A549 (cell line): ENCODE data around the gene GNA12. TPM values are rescaled to one million over a fixed set of nuclear protein-coding genes. Genes with fewer than 3 reads are reported as not detected.

ENCODE experiments used
- ATAC-seq, 2 experiments: fragments of 200-7000 bp in 1 of 2; fragments of >200 bp in 1 of 2; cut with Nextera tagmentation in 1 of 2; cut with Tn5 transposase in 1 of 2; 3 replicates each; pipeline versions ENCODE4 v1.8.0 to v1.9.1; 2018 to 2020; ENCODE audit warnings: mild to moderate bottlenecking in 1 of 2, moderate library complexity in 1 of 2
- CTCF ChIA-PET: fragments of 300-600 bp; sonication (Branson Sonifier 250); formaldehyde crosslinking; extraction: SDS; loops from one replicate; lab custom pipeline; 2021; ENCODE audit warnings: antibody characterized with exemption, inconsistent platforms; lab: Yijun Ruan, JAX
- POLR2A ChIA-PET: fragments of 350-600 bp; formaldehyde crosslinking; extraction: SDS; loops from one replicate; lab custom pipeline; 2021; ENCODE audit warnings: antibody characterized with exemption, inconsistent platforms; lab: Yijun Ruan, JAX
- DNase-seq, 2 experiments: peaks; one replicate each; pipeline versions ENCODE4 v3.0.0 to v3.0.0-alpha.2; 2011 to 2016; ENCODE audit warnings: low read depth in 1 of 2, low spot score in 1 of 2
- FAIRE-seq: peaks from 2 replicates; lab custom pipeline; 2011; peaks lifted over from hg19 to GRCh38; lab: Jason Lieb, UNC
- H3K27ac ChIP-seq, 2 experiments: fragments of >200 bp; sonication (Bioruptor Twin); formaldehyde crosslinking; 3 replicates each; pipeline ENCODE4 v1.5.1; 2016 to 2017
- H3K4me1 ChIP-seq: fragments of >200 bp; sonication (Bioruptor Twin); formaldehyde crosslinking; 3 replicates; pipeline ENCODE4 v1.6.1; 2016
- H3K4me2 ChIP-seq: fragments of >200 bp; sonication (Bioruptor Twin); formaldehyde crosslinking; 3 replicates; pipeline ENCODE4 v1.6.1; 2016
- H3K4me3 ChIP-seq: fragments of >200 bp; sonication (Bioruptor Twin); formaldehyde crosslinking; 3 replicates; pipeline ENCODE4 v1.5.1; 2016
- H3K9me3 ChIP-seq: fragments of >200 bp; sonication (Bioruptor Twin); formaldehyde crosslinking; 3 replicates; pipeline ENCODE4 v1.6.1; 2016
- CBX8 ChIP-seq: fragments of 200-600 bp; sonication (generic); IDR thresholded peaks from 2 replicates; pipeline ENCODE4 v1.6.1; 2016
- CEBPB ChIP-seq, 2 experiments: fragments of >200 bp in 1 of 2; sonication (Bioruptor Twin) in 1 of 2; formaldehyde crosslinking in 1 of 2; IDR thresholded peaks; 2 replicates each; pipeline ENCODE4 v1.6.1; 2012 to 2016
- ESRRA ChIP-seq: fragments of 150-350 bp; IDR thresholded peaks from 2 replicates; pipeline ENCODE4 v1.6.1; 2014; ENCODE audit warnings: mild to moderate bottlenecking, low read length, borderline replicate concordance
- FOSL2 ChIP-seq, 2 experiments: fragments of 450-650 bp in 1 of 2; fragments of >200 bp in 1 of 2; sonication (Bioruptor Twin) in 1 of 2; formaldehyde crosslinking; IDR thresholded peaks; 2 replicates each; pipeline versions ENCODE4 v1.5.0 to v1.6.1; 2016 to 2020; ENCODE audit warnings: mild to moderate bottlenecking in 1 of 2, moderate library complexity in 1 of 2
- GATA3 ChIP-seq: IDR thresholded peaks from 2 replicates; pipeline ENCODE4 v1.6.1; 2012; ENCODE audit warnings: borderline replicate concordance
- HEYL ChIP-seq: fragments of 250-450 bp; sonication (Bioruptor Pico); IDR thresholded peaks from 2 replicates; pipeline ENCODE4 v1.8.0; 2021; ENCODE audit warnings: mild to moderate bottlenecking, moderate library complexity
- HOXA7 ChIP-seq: fragments of 250-450 bp; sonication (Bioruptor Pico); IDR thresholded peaks from 2 replicates; pipeline ENCODE4 v1.5.0; 2020; ENCODE audit warnings: mild to moderate bottlenecking, moderate library complexity
- HOXB5 ChIP-seq: fragments of 250-450 bp; sonication (Bioruptor Pico); IDR thresholded peaks from 2 replicates; pipeline ENCODE4 v1.5.0; 2020; ENCODE audit warnings: mild to moderate bottlenecking, moderate library complexity
- JUNB ChIP-seq: fragments of >200 bp; sonication (Bioruptor Twin); formaldehyde crosslinking; IDR thresholded peaks from 2 replicates; pipeline ENCODE4 v1.6.1; 2016
- MAZ ChIP-seq: fragments of 150-350 bp; IDR thresholded peaks from 2 replicates; pipeline ENCODE4 v1.6.1; 2014; ENCODE audit warnings: antibody characterized with exemption, low read depth, low read length, borderline replicate concordance
- POLR2AphosphoS2 ChIP-seq: conservative IDR thresholded peaks from 2 replicates; pipeline ENCODE4 v1.6.1; 2012; ENCODE audit warnings: low read length, improper control_type of control experiment, inconsistent platforms
- RAD21 ChIP-seq, 2 experiments: fragments of >200 bp in 1 of 2; sonication (Bioruptor Twin) in 1 of 2; formaldehyde crosslinking in 1 of 2; IDR thresholded peaks in 1 of 2; conservative IDR thresholded peaks in 1 of 2; 2 replicates in 1 of 2; 3 replicates in 1 of 2; pipeline ENCODE4 v1.6.1; 2012 to 2018; ENCODE audit warnings: inconsistent platforms in 1 of 2
- RCOR1 ChIP-seq: fragments of 150-350 bp; IDR thresholded peaks from 2 replicates; pipeline ENCODE4 v1.6.1; 2014; ENCODE audit warnings: antibody characterized with exemption, low read length, low read depth
- RFX5 ChIP-seq: fragments of 450-650 bp; IDR thresholded peaks from 2 replicates; pipeline ENCODE4 v1.7.1; 2014; ENCODE audit warnings: antibody characterized with exemption, mild to moderate bottlenecking, moderate library complexity
- ZNF302 ChIP-seq: fragments of 250-450 bp; sonication (Bioruptor Pico); IDR thresholded peaks from 2 replicates; pipeline ENCODE4 v1.9.0; 2021; ENCODE audit warnings: inconsistent platforms, mild to moderate bottlenecking, moderate library complexity
- WGBS: methylation state at CpG from one replicate; pipeline ENCODE4 v1.1.6; 2017; ENCODE audit errors: missing lambda C conversion rate; 5-methylcytosine and 5-hydroxymethylcytosine counted together
- polyA plus RNA-seq, 4 experiments: library from polyadenylated mRNA; depleted of rRNA in 3 of 4; stranded (reverse); fragments of >200 nt; fragmentation: RNase III in 1 of 4; extraction: RNeasy Plus Mini Kit Qiagen cat#74134 plus additional on column Dnase treatment in 1 of 4; gene quantifications; 2 replicates in 3 of 4; 3 replicates in 1 of 4; pipeline ENCODE4 v1.2.3, GENCODE V29; 2011 to 2017
- TF ChIP-seq, protein P1 (sequence below): fragments of 450-650 bp; IDR thresholded peaks from 2 replicates; pipeline ENCODE4 v1.6.1; 2014; ENCODE audit warnings: antibody characterized with exemption
- TF ChIP-seq, protein P2 (sequence below): fragments of 150-350 bp; IDR thresholded peaks from 2 replicates; pipeline ENCODE4 v1.6.1; 2014; ENCODE audit warnings: low read depth, mild to moderate bottlenecking, low read length
- TF ChIP-seq, protein P3 (sequence below): IDR thresholded peaks from 2 replicates; pipeline ENCODE4 v1.6.1; 2012
- TF ChIP-seq, protein P4 (sequence below): fragments of 250-450 bp; sonication (Bioruptor Pico); IDR thresholded peaks from 2 replicates; pipeline ENCODE4 v1.5.0; 2020; ENCODE audit warnings: low read depth, mild to moderate bottlenecking, moderate library complexity

The GNA12 gene
- polyA plus RNA-seq, 2 of the 4 experiments (the other 2 are of a cell fraction): 33.0 to 43.7 TPM

DNA sequence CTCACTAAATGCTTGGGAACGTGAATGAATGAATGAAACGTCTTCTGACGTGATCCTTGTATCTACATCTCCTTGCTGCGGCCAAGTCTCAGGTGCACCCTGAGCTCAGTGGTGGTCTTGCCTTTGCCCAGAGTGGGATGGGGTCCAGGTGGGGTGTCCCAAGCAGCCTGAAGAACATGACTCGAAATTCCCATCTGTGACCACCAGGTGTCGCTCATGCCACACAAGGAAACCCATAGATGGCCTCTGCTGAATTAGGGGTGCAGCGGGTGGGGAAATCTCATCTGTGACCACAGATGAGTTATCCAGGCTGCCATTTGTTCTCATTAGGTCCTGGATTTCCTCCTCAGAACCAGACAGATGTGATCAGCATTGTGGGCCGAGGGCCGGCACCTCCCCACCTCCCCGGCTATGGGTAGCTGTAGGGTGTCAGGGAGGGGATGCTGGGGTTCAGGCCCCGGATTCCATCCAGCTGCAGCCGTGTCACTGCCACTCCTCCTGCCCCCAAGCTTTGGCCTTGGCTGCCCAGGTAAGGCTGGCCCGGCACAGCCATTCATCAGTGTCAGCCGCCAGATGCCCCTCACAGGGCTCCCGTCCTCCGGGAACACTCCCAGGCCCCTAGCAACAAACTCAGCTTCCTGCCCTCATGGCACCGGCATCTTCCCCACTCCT lies 21.0 kb upstream of the GNA12 start (continued):
- TF ChIP-seq, protein P1, sequence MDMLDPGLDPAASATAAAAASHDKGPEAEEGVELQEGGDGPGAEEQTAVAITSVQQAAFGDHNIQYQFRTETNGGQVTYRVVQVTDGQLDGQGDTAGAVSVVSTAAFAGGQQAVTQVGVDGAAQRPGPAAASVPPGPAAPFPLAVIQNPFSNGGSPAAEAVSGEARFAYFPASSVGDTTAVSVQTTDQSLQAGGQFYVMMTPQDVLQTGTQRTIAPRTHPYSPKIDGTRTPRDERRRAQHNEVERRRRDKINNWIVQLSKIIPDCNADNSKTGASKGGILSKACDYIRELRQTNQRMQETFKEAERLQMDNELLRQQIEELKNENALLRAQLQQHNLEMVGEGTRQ: no peak
- TF ChIP-seq HOXA7 (CRISPR knock-in tag) (no peak), MAZ (no peak)
- TF ChIP-seq, protein P2, sequence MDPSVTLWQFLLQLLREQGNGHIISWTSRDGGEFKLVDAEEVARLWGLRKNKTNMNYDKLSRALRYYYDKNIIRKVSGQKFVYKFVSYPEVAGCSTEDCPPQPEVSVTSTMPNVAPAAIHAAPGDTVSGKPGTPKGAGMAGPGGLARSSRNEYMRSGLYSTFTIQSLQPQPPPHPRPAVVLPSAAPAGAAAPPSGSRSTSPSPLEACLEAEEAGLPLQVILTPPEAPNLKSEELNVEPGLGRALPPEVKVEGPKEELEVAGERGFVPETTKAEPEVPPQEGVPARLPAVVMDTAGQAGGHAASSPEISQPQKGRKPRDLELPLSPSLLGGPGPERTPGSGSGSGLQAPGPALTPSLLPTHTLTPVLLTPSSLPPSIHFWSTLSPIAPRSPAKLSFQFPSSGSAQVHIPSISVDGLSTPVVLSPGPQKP: no peak
- TF ChIP-seq, all 56 proteins: peak for 3

DNA sequence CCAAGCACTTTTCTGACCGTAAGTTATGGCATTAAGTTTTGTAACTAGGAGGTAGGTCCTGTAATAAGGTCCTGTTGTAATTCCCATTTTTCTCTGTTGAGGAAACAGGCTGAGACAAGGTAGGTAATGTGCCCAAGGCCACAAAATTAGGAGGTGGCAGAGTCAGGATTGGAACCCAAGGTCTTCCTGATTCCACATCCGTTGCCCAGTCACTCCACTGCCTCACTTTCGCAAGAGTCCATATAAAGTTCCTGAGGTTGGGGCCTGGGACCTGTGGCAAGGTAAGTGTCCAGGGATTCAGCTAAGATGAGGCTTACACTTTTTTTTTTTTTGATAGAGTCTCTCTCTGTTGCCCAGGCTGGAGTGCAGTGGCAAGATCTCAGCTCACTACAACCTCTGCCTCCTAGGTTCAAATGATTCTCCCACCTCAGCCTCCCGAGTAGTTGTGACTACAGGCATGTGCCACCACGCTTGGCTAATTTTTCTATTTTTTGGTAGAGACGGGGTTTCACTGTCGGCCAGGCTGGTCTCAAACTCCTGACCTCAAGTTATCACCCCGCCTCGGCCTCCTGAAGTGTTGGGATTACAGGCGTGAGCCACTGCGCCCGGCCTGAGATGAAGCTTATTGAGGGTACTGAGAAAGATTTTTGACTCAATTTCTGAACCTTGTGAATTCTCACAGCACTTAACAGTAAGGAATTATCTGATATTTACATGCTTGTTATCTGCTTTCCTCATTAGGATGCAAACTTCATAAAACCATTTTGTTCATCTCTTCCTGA lies 20.3 kb upstream of the GNA12 start:
- Histone ChIP-seq H3K9me3 (no peaks in the 10 kb centered on the region), H3K4me3 (no peak overlapping the region), H3K4me1 (peaks cover 13% of the 10 kb centered on the region), H3K27ac (peak overlapping the region; percentile 74 to 88), H3K4me2 (peak overlapping the region; percentile 69)
- DNase-seq (no peak), FAIRE-seq (no peak), ATAC-seq (peak in 1 of 2 experiments; percentile 9; a peak in 1 of 6 replicates)
- ChIA-PET CTCF (interaction anchor here (0.5 to 4.7 kb wide), 55 partner anchors 10 to 1860 kb away, joined by 3 to 50 read pairs (median 4); partner anchors contain the start of gene SDK1), POLR2A (interaction anchor here (1.5 kb wide), 1 partner anchor 10 kb away, joined by 3 read pairs; no protein-coding TSS in a partner anchor)
- no peak for TF ChIP-seq HEYL (CRISPR knock-in tag)
- TF ChIP-seq CEBPB (IDR thresholded peaks at IDR 0.05): peak; percentile 33 to 71; a peak in 3 of 4 replicates
- no peak for TF ChIP-seq POLR2AphosphoS2
- no peak for TF ChIP-seq RCOR1
- no peak for TF ChIP-seq HOXA7 (CRISPR knock-in tag)
- WGBS: 88% methylated on average over 12 of the region's 12 CpGs

DNA sequence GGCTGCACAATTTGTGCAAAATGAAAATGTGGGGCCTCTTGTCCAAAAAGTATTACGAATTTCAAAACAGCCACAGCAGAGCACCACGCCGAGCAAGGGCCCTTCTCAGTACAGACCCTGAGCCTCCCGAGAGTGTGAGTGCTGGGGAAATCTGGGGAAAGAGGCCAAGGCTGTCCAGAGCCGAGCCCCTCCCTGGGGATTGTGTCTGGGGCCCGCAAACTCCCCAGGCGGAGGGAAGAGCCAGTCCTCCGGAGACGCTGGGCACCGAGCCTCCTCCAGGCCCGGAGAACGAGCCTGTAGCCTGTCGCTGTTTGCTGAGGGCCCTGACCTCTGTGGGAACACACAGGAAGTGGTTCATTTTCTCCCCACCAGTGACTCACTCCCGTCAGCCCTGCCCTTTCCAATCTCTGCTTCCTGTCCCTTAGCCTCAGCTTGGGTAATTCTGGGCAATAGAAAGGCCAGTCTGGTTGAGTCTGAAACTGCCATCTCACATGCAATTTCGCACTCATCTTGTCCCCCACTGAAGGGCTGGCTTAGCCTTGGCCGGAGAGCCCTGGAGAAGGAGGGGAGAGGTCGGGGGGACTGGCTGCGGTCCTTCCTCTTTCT lies 19.5 kb upstream of the GNA12 start:
- H3K4me1 ChIP-seq: peaks cover 13% of the 10 kb centered on the region
- H3K4me3 ChIP-seq: no peak overlapping the region
- H3K27ac ChIP-seq: peak overlapping the region; percentile 74 to 88
- ChIA-PET POLR2A (interaction anchor here (1.5 kb wide), 1 partner anchor 10 kb away, joined by 3 read pairs; no protein-coding TSS in a partner anchor), CTCF (interaction anchor here (0.6 to 4.7 kb wide), 13 partner anchors 9 to 1057 kb away, joined by 3 to 50 read pairs (median 11); partner anchors contain the start of gene SDK1)
- TF ChIP-seq JUNB (no peak), HOXB5 (CRISPR knock-in tag) (0 out of 2 replicates have a peak, but pooled peaks have one; percentile 50), CBX8 (no peak), ZNF302 (CRISPR knock-in tag) (no peak), FOSL2 (IDR thresholded peaks at IDR 0.05) (no peak), FOSL2 (CRISPR knock-in tag; IDR thresholded peaks at IDR 0.05) (peak; percentile 84), RAD21 (conservative IDR thresholded peaks at IDR 0.05 in 1 of 2, IDR thresholded peaks at IDR 0.05 in 1 of 2) (0 out of 5 replicates have a peak, but pooled peaks of 1 of the 2 experiments have one; percentile 2), RFX5 (no peak), GATA3 (no peak), ESRRA (no peak)
- TF ChIP-seq, protein P3, sequence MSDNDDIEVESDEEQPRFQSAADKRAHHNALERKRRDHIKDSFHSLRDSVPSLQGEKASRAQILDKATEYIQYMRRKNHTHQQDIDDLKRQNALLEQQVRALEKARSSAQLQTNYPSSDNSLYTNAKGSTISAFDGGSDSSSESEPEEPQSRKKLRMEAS: peak; percentile 53; the same call in 1 of the 2 replicates
- TF ChIP-seq, protein P1: no peak
- TF ChIP-seq, protein P4, sequence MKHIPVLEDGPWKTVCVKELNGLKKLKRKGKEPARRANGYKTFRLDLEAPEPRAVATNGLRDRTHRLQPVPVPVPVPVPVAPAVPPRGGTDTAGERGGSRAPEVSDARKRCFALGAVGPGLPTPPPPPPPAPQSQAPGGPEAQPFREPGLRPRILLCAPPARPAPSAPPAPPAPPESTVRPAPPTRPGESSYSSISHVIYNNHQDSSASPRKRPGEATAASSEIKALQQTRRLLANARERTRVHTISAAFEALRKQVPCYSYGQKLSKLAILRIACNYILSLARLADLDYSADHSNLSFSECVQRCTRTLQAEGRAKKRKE (CRISPR knock-in tag): peak; percentile 58; the same call in 1 of the 2 replicates
- no peaks in the 10 kb centered on the region for H3K9me3 ChIP-seq
- H3K4me2 ChIP-seq: peak overlapping the region; percentile 69
- DNase-seq (peak; percentile 80 to 83), FAIRE-seq (no peak), ATAC-seq (peak; percentile 93 to 94)
- WGBS: 50% methylated on average over 18 of the region's 18 CpGs
